Right lobe of liver (tissue), 4 donors: ENCODE results near the gene CHI3L1.

Source experiments
- CTCF ChIP-seq, 4 donors: fragments of 200-600 bp in 3 of 4; fragments of 450-650 bp in 1 of 4; IDR thresholded peaks; one replicate each; pipeline versions ENCODE4 v1.5.1 to v1.8.0; 2016 to 2022; ENCODE audit warnings: antibody characterized with exemption in 4 of 4, mild to moderate bottlenecking in 2 of 4
- POLR2A ChIP-seq: fragments of 450-650 bp; IDR thresholded peaks from one replicate; pipeline ENCODE4 v1.6.1; 2017; ENCODE audit warnings: antibody characterized with exemption, mild to moderate bottlenecking
- donor health status: DM: no; HTN: no; CAD: no.
- donor health status: DM: no; HTN: no; CAD: no.
- donor health status: DM: no; HTN: yes; CAD: no.

GRCh38 chr1:203173566-203173965 lies 12.9 kb downstream of the CHI3L1 start:
- no peak for TF ChIP-seq POLR2A
- no peak for TF ChIP-seq CTCF (IDR thresholded peaks at IDR 0.05)
